OCI-LY3 (cell line): ENCODE data around the gene GADD45G.

Experiments
- EZH2phosphoT487 ChIP-seq: fragments of 200-600 bp; shearing (Covaris generic); IDR thresholded peaks from 2 replicates; pipeline ENCODE4 v1.6.1; 2018; ENCODE audit warnings: antibody characterized with exemption, mixed run types, low read depth
- TF ChIP-seq, protein P1 (sequence below): fragments of 200-600, 300-600 bp; sonication (generic); IDR thresholded peaks from 2 replicates; pipeline ENCODE4 v1.5.1; 2014; ENCODE audit warnings: antibody characterized with exemption, low read length, low read depth

DNA sequence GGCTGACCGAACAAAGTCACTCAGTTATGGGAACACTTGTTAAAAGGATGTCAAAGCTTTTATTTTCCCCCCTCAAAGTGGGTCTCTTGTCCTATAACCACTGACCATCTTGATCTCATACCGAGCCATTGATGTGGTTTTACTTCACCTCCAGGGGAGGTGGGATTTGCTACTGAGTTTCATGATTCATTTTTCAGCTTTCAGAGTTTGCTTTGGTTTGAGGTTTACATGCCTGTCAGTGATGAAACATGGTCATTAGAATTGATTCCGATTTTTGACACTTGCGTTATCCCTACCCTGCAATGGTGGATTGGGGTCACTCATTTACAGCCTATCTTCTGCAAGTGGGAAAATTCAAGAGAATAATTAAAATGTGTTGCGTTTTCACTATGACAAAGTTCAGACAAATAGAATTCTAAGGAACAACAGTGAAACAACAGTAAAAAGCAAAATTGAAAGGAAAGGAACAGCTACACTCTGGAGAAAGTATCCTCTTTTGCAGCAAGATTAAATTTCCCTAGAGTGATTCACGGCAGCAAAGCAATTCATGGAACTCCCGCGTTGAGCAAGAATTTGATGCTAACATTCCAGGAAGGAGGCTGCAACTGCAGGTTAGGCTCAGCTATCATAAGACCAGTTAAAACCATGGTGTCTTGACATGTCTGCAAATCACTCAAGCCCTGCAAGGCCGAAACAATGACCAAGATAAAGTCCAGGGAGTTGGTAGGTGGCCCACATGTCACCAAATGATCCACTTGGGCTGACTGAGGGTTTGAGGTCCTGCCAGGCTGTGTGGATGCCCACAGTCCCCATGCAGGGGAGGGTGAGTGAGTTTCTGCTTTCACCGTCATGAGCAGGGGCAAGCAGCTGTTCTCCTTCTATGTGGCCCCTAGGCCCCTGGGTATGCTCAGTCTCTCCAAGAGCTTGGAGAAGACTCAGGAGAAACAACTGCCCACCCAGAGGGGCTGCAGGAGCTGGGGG lies 9.4 kb downstream of the GADD45G start:
- TF ChIP-seq, protein P1, sequence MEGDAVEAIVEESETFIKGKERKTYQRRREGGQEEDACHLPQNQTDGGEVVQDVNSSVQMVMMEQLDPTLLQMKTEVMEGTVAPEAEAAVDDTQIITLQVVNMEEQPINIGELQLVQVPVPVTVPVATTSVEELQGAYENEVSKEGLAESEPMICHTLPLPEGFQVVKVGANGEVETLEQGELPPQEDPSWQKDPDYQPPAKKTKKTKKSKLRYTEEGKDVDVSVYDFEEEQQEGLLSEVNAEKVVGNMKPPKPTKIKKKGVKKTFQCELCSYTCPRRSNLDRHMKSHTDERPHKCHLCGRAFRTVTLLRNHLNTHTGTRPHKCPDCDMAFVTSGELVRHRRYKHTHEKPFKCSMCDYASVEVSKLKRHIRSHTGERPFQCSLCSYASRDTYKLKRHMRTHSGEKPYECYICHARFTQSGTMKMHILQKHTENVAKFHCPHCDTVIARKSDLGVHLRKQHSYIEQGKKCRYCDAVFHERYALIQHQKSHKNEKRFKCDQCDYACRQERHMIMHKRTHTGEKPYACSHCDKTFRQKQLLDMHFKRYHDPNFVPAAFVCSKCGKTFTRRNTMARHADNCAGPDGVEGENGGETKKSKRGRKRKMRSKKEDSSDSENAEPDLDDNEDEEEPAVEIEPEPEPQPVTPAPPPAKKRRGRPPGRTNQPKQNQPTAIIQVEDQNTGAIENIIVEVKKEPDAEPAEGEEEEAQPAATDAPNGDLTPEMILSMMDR = no peak
- no peak for TF ChIP-seq EZH2phosphoT487
